NB4 (cell line): ENCODE data around the gene BCAS3.
"Not testable (repeated sequence)": the region's sequence is repeated elsewhere in the genome, so short reads cannot be mapped to it uniquely, and the experiment has no call there.

Experiments
- MAX ChIP-seq: IDR thresholded peaks from 2 replicates; pipeline ENCODE4 v1.6.1; 2011; ENCODE audit warnings: low read depth, low read length
- MYC ChIP-seq: IDR thresholded peaks from 2 replicates; pipeline ENCODE4 v1.6.1; 2011; ENCODE audit warnings: low read depth, low read length
- POLR2A ChIP-seq: IDR thresholded peaks from 2 replicates; pipeline ENCODE4 v1.6.1; 2011; ENCODE audit warnings: mild to moderate bottlenecking; ENCODE audit not compliant: insufficient read length; ENCODE audit errors: extremely low read depth
- TF ChIP-seq, protein P1 (sequence below): IDR thresholded peaks from one replicate; pipeline ENCODE4 v1.5.1; 2012; ENCODE audit warnings: low read depth, low read length

DNA sequence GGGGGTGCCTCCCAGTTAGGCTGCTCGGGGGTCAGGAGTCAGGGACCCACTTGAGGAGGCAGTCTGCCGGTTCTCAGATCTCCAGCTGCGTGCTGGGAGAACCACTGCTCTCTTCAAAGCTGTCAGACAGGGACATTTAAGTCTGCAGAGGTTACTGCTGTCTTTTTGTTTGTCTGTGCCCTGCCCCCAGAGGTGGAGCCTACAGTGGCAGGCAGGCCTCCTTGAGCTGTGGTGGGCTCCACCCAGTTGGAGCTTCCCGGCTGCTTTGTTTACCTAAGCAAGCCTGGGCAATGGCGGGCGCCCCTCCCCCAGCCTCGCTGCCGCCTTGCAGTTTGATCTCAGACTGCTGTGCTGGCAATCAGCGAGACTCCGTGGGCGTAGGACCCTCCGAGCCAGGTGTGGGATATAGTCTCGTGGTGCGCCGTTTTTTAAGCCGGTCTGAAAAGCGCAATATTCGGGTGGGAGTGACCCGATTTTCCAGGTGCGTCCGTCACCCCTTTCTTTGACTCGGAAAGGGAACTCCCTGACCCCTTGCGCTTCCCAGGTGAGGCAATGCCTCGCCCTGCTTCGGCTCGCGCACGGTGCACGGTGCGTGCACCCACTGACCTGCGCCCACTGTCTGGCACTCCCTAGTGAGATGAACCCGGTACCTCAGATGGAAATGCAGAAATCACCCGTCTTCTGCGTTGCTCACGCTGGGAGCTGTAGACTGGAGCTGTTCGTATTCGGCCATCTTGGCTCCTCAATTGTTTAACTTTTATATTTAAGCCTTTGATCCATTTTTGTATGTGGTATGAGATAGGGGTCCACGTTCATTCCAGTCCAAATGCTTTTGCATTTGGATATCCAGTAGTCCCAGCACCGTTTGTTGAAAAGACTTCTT lies 209.3 kb downstream of the BCAS3 start:
- TF ChIP-seq POLR2A, MYC, MAX: not testable (repeated sequence)
- TF ChIP-seq, protein P1, sequence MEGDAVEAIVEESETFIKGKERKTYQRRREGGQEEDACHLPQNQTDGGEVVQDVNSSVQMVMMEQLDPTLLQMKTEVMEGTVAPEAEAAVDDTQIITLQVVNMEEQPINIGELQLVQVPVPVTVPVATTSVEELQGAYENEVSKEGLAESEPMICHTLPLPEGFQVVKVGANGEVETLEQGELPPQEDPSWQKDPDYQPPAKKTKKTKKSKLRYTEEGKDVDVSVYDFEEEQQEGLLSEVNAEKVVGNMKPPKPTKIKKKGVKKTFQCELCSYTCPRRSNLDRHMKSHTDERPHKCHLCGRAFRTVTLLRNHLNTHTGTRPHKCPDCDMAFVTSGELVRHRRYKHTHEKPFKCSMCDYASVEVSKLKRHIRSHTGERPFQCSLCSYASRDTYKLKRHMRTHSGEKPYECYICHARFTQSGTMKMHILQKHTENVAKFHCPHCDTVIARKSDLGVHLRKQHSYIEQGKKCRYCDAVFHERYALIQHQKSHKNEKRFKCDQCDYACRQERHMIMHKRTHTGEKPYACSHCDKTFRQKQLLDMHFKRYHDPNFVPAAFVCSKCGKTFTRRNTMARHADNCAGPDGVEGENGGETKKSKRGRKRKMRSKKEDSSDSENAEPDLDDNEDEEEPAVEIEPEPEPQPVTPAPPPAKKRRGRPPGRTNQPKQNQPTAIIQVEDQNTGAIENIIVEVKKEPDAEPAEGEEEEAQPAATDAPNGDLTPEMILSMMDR = not testable (repeated sequence)
